ENCODE data around the gene PLEKHB1.

PLEKHB1 gene

GRCh38 chr11:73648121-73648520 is 1.7 kb downstream of the PLEKHB1 start:
- DNase-seq (ENCODE audit: low read depth, low spot score), result no peak

GRCh38 chr11:73648571-73649046 is 2.2 kb downstream of the PLEKHB1 start:
- DNase-seq (ENCODE audit: low read depth, low spot score), result no peak

- DNase-seq (ENCODE audit: low read depth, low spot score), result no peak
Measured at GRCh38 chr11:73649206-73649605, 2.8 kb downstream of the PLEKHB1 start.

- DNase-seq (ENCODE audit: low read depth, low spot score), result no peak
Measured at GRCh38 chr11:73650400-73650799, 4.0 kb downstream of the PLEKHB1 start.

GRCh38 chr11:73651252-73651651 is 4.9 kb downstream of the PLEKHB1 start:
- DNase-seq (ENCODE audit: low read depth, low spot score), result peak; percentile 54

- DNase-seq (ENCODE audit: low read depth, low spot score), result no peak
Measured at GRCh38 chr11:73651661-73652045, 5.3 kb downstream of the PLEKHB1 start.

- DNase-seq (ENCODE audit: low read depth, low spot score), result peak; percentile 57
Measured at GRCh38 chr11:73652046-73652730, 5.8 kb downstream of the PLEKHB1 start.

GRCh38 chr11:73652856-73653559 is 6.6 kb downstream of the PLEKHB1 start:
- DNase-seq (ENCODE audit: low read depth, low spot score), result no peak

GRCh38 chr11:73653996-73654395 is 7.6 kb downstream of the PLEKHB1 start:
- no peak for DNase-seq (ENCODE audit: low read depth, low spot score)

GRCh38 chr11:73654482-73655021 is 8.2 kb downstream of the PLEKHB1 start:
- no peak for DNase-seq (ENCODE audit: low read depth, low spot score)

GRCh38 chr11:73655686-73656085 is 9.3 kb downstream of the PLEKHB1 start:
- no peak for DNase-seq (ENCODE audit: low read depth, low spot score)

- DNase-seq (ENCODE audit: low read depth, low spot score), result no peak
Measured at GRCh38 chr11:73656985-73657384, 10.6 kb downstream of the PLEKHB1 start.

- no peak for DNase-seq (ENCODE audit: low read depth, low spot score)
Measured at GRCh38 chr11:73659961-73660360, 13.6 kb downstream of the PLEKHB1 start.

- no peak for DNase-seq (ENCODE audit: low read depth, low spot score)
Measured at GRCh38 chr11:73660497-73661034, 14.2 kb downstream of the PLEKHB1 start.

GRCh38 chr11:73661035-73661628 is 14.8 kb downstream of the PLEKHB1 start:
- DNase-seq (ENCODE audit: low read depth, low spot score), result peak; percentile 98

GRCh38 chr11:73662445-73663157 is 16.2 kb downstream of the PLEKHB1 start:
- no peak for DNase-seq (ENCODE audit: low read depth, low spot score)

GRCh38 chr11:73663604-73664495 is 17.5 kb downstream of the PLEKHB1 start:
- no peak for DNase-seq (ENCODE audit: low read depth, low spot score)

- no peak for DNase-seq (ENCODE audit: low read depth, low spot score)
Measured at GRCh38 chr11:73664877-73665276, 18.5 kb downstream of the PLEKHB1 start.

GRCh38 chr11:73667891-73668290 is 21.5 kb downstream of the PLEKHB1 start:
- no peak for DNase-seq (ENCODE audit: low read depth, low spot score)

- no peak for DNase-seq (ENCODE audit: low read depth, low spot score)
Measured at GRCh38 chr11:73670808-73671207, 24.4 kb downstream of the PLEKHB1 start.

GRCh38 chr11:73671701-73672100 is 25.3 kb downstream of the PLEKHB1 start:
- no peak for DNase-seq (ENCODE audit: low read depth, low spot score)
